Measurements from ENCODE around the gene CCDC117. TPM values are rescaled to one million over a fixed set of nuclear protein-coding genes. Genes with fewer than 3 reads are reported as not detected.
"Not testable (repeated sequence)": the region's sequence is repeated elsewhere in the genome, so short reads cannot be mapped to it uniquely, and the experiment has no call there.

Gene CCDC117, protein sequence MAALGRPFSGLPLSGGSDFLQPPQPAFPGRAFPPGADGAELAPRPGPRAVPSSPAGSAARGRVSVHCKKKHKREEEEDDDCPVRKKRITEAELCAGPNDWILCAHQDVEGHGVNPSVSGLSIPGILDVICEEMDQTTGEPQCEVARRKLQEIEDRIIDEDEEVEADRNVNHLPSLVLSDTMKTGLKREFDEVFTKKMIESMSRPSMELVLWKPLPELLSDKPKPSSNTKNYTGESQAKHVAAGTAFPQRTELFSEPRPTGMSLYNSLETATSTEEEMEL
- 21.3 TPM for polyA plus RNA-seq (ENCODE audit: insufficient read length)

DNA sequence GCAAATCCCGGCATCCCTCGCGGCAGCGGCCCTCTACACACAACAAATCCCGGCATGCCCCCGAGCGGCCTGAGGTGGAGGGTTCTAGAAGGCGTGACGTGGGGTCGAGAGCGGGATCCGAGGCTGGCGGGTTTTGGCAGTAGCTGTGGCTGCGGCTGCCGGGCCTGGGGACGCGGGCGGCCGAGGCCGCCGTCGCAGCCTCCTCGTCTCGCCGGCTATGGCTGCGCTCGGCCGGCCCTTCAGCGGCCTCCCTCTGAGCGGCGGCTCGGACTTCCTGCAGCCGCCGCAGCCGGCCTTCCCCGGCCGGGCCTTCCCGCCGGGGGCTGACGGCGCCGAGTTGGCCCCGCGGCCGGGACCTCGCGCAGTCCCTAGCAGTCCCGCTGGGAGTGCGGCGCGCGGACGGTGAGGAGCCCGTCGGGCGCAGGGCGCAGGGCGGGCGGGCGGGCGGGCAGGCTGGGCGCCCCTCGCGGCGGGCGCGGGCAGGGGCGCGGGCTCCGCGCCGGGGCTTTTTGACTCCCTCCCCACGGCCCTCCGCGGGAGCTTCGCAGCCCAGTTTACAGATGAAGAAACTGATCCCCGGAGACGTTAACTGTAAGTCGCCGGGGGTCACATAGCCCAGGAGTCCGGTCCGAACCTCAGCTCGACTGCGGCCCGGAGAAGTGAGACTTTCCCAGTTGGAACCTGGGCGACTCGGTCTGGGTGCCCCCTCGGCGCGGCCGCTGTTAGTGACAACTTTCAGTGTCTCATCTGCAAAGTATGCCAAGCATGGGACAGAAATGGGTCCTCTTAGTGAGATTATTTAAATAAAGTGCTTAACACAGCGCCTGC lies at the start of gene CCDC117:
Gene CCDC117, plus strand, starts transcription at position 63 of the 828 bp plus-strand sequence. Its CDS starts 155 bp downstream, at position 218.
- DNase-seq = peak; percentile 96

DNA sequence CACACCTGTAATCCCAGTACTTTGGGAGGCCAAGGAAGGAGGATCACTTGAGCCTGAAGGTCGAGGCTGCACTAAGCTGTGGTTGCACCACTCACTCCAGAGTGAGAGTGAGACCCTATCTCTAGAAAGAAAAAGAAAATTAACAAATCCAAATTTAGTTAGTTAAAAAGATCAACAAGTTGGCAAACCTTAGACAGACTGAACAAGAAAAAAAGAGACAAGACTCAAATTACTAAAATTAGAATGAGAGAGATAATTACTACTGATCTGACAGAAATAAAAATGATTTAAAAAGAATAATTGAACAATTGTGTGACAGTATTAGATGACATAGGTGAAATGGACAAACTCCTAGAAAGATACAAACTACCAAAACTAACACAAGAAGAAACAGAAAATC lies 44.5 kb upstream of the CCDC117 start:
- DNase-seq = no peak

DNA sequence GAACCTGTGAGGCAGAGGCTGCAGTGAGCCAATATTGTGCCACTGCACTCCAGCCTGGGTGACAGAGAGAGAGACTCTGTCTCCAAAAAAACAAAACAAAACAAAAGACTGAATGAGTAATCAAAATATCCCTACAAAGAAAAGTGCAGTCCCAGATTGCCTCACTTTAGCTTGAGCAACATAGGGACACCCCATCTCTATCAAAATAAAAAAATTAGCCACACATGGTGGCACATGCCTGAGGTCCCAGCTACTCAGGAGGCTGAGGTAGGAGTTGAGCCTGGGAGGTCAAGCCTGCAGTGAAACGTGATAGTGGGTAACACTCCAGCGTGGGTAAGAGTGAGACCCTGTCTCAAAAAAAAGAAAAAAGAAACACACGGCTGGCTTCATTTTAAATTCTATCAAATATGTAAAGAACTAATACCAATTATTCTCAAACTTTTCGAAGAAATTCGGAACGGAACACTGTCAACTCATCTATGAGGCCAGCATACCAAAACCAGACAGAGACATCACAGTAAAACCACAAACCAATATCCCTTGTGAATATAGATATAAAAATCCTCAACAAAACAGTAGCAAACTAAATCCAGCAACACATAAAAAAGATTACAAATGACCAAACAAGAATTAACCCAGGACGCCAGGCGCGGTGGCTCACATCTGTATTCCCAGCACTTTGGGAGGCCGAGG lies 43.7 kb upstream of the CCDC117 start:
- DNase-seq = no peak

DNA sequence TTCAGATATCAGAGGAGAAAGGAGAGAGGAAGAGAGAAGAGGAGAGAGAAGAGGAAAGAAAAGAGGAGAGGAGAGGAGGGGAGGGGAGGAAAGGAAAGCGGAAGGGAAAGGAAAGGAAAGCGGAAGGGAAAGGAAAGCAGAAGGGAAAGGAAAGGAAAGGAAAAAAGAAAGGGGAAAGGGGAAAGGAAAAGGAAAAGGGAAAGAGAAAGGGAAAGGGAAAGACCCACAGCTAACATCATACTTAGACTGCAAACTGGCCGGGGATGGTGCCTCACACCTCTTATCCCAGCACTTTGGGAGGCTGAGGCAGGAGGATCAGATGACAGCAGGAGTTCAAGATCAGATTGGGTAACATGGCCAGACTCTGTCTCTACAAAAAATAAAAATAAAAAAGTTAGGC lies 42.3 kb upstream of the CCDC117 start:
- no peak for DNase-seq

DNA sequence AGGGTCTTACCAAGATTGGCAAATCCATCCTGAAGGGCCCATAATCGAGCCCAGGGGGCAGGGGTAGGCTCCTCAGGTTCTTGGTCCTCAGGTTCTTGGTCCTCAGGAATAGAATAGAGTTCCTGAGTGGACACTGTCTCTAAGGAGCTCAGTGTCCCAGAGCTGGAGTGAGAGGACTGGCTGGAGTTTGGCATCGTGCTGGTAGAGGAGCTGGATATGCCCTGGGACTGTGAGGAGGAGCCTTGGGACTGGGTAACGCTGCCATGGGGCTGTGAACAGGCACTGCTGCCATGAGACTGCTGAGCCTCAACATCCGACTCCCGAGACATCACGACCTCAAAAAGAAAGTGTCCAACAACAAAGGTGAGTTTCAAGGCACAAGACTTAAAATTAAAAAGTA lies 38.1 kb upstream of the CCDC117 start:
- DNase-seq = no peak

DNA sequence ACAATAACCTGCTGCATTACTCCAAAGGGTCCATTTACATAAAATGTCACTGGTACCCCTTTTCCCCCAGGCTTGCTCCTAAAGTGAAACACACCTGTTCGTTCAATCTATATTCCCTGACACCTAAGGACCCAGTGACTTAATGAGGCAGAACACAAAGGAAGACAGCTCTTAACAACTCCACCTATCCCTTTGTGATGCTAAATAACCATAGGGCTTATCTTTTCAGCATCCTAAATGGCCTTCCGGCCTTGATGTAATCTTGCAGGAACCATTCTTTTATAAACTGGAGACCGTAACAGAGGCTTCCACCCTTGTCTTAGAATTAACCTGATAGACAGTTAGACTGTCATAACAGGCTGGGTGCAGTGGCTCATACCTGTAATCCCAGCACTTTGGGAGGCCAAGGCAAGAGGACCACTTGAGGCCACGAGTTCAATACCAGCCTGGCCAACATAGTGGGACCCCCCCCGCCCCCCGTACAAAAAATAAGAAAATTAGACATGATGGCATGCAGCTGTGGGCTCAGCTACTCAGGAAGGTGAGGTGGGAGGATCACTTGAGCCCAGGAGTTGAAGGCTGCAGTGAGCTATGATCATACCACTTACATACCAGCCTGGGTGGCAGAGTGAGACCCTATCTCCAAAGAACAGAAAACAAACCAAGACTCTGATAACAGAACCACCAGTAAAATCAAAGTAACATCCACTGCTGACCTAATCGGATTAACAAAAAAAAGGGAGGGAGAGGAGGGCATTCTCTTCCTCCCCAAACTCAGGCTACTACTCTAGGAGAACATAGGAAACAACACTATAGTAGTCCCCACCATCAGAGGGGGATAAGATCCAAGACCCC lies 36.0 kb upstream of the CCDC117 start:
- DNase-seq = no peak

DNA sequence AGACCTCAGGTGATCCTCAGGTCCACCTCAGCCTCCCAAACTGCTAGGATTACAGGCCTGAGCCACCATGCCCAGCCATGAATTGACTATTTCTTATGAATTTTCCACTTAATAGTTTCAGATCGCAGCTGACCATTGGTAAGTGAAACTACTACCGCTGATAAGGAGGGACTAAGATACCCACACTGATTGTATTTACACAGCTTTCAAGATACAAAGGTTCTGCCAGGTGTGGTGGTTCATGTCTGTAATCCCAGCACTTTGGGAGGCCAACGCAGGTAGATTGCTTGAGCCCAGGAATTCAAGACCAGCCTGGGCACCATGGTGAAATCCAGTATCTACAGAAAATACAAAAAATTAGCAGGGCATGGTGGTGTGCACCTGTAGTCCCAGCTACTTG lies 34.8 kb upstream of the CCDC117 start:
- DNase-seq = no peak

DNA sequence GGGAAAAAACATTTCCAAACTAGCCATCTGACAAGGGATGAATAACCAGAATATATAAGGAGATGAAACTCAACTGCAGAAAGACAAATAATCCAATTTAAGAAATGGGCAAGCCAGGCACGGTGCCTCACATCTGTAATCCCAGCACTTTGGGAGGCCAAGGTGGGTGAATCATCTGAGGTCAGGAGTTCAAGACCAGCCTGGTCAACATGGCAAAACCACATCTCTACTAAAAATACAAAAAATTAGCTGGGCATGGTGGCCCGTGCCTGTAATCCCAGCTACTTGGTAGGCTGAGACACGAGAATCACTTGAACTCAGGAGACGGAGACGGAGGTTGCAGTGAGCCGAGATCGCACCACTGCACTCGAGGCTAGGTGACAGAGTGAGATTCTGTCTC lies 33.6 kb upstream of the CCDC117 start:
- not testable (repeated sequence) for DNase-seq

DNA sequence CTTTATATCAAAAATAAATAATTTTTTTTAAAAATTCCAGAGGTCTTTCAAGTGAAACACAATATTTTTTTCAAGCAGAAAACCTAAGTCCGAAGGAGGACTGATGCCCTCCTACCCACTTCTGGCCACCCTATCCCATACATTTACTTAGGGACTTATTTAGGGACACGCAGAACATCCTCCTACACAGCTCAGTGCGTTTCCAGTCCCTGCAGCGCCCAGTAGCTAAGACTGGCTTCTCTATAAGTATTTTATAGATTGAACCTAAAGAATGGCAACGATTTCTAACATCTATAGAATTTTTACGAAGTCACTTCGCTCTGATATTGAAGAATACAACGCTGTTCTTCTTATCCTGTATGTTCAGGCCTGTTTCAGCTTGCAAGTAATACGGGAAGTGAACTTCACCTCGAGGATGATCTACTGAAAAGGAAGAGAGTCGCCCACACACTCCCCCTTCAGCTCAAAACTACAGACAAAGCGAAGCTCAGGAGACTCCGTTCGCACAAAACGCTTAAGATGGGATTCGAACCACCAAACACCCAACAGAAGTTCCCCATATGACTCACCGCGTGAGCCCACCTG lies 31.2 kb upstream of the CCDC117 start:
- no peak for DNase-seq

DNA sequence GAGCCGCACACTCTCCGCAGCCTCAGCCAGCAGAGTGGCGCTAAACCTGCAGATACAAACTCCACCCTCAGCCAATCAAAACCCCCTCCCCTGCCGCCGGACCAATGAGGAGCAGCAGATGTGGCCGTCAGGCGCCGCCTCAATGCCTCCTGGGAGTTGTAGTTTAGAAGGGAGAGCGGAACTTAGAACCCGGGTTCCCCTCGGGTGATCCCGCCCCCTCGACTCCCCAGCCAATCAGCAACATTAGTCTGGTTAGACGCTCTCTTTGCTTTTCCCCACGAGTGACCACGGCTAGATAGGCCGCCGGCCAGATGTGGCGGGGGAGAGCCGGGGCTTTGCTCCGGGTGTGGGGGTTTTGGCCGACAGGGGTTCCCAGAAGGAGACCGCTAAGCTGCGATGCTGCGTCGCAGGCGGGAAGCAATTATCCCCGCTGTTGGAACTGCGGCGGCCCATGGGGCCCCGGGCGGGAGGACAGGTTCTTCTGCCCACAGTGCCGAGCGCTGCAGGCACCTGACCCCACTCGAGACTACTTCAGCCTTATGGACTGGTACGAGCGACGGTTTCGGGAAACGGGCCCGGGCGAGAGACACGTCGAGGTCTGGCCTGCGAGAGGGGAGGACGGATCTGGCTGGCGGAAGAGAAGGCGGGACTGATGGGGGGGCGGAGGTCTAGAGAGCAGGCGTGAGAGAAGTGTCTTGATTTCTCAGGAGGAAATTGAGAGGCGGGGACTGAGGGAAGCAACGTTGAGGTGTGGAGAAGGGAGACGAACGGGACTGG lies 30.5 kb upstream of the CCDC117 start, which contains the start of the genes CHEK2 and HSCB:
Gene CHEK2, minus strand, starts transcription at position 36 of the 777 bp plus-strand sequence. CDS start 7,099 bp downstream, outside the sequence.
Gene HSCB, plus strand, starts transcription at position 255 of the 777 bp plus-strand sequence. Its CDS starts 57 bp downstream, at position 312.
- peak; percentile 98 for DNase-seq

DNA sequence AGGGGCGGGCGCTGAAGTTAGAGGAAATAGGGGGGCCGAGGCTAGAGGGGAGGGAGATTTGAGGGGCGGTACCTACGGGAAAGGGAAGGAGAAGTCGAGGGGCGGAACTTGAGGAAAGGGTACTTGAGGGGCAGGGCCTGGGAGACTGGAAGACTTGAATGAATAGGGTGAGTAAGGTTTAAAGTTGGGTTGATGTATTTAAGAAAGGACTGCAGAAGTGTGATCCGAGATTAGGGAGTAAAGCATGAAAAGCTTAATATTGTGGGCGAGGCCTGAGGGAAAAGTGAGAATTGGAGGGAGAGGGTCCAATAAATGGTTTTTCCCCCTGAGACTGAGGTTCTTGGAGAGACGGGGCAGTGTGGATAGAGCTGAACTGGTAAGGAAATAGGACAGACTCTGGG lies 29.9 kb upstream of the CCDC117 start:
- DNase-seq = no peak

DNA sequence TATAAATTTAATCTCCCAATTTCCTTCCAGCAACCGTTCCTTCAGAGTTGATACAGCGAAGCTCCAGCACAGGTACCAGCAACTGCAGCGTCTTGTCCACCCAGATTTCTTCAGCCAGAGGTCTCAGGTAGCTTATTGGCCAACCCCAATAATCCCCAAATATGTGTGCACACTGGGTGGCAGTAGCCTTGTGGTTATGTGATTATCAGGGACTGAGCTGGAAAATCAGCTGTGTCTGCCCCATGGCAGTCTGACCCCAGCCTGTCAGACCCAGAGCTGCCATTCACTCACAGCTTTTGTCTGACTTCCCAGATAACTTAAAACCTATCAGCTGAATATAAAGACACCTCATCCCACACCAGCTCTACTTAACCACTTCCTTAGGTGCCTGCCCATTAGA lies 28.6 kb upstream of the CCDC117 start:
- DNase-seq = no peak

DNA sequence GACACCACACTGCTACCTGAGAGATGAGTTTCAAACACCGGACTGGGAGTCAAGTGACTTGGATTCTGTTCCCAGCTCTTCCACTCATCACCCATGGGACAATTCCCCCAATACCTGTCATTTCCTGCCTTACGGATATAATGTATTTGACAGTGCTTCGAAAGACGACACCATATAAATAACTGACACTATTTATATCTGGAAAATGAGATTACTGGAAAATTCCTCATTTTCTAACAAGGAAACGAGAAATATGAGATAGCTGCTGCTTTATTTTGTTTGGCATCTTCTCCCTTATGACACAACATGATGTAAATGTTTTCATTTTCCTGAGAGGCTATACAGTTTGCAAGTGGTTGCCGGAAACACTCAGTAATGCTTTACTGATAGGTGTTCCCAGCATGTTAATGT lies 22.0 kb upstream of the CCDC117 start:
- peak; percentile 45 for DNase-seq

DNA sequence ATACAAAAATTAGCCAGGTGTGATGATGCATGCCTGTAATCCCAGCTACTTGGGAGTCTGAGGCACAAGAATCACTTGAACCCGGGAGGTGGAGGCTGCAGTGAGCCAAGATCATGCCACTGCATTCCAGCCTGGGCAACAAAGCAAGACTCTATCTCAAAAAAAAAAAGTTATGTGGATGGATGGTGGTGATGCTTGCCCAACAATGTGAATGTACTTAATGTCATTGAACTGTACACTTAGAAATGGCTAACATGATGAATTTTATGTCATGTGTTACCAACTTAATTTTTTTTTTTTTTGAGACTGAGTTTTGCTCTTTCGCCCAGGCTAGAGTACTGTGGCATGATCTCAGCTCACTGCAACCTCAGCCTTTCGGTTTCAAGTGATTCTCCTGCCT lies 18.0 kb upstream of the CCDC117 start:
- DNase-seq = not testable (repeated sequence)

DNA sequence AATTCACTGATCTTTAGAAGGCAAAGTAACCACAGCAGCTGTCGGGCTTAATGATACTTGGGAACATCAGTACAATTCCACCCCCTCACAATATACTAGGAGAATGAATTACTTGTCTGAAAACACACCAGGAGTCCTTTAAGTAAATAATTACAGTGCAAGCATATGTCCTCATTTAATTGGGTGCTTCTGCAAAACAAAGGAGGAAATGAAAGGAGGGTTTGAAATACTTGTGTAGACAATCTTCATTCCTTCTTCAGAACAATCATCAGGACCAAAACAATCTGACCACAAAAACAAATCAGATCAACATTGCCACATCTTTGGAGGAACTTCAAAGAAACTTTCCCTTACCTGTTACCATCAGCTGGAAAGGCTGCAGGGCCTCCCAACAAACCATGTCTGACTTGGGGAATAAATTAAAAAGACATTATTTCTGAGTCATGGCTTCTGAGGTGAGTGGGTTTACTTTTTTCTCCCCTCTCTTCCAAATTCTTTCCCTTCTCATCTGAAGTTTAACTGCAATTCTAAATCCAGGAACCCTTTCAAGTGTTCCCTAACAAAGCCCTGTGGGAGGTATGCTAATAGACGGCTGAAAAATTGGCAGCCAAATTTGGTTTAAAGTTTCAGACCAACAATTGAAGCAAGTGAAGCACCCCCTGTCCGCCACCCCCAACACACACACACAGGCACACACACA lies 12.5 kb upstream of the CCDC117 start:
- DNase-seq = no peak

DNA sequence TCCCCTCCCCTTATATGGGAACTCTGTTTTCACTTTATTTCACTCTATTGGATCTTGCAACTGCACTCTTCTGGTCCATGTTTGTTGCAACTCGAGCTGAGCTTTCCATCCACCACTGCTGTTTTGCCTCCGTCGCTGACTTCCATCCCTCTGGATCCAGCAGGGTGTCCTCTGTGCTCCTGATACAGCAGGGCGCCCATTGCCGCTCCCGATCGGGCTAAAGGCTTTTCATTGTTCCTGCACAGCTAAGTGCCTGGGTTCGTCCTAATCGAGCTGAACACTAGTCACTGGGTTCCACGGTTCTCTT lies 11.1 kb upstream of the CCDC117 start:
- DNase-seq = no peak

DNA sequence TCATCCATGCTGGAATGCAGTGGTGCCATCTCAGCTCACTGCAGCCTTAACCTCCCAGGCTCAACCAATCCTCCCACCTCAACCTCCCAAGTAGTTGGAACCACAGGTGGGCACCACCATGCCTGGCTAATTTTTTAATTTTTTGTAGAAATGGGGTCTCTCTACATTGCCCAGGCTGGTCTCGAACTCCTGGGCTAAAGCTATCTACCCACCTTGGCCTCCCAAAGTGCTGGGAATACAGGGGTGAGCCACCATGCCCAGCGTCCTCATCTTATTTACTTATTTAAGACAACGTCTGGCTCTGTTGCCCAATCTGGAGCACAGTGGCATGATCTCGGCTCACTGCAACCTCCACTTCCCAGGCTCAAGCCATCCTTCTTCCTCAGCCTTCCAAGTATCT lies 10.5 kb upstream of the CCDC117 start:
- not testable (repeated sequence) for DNase-seq

DNA sequence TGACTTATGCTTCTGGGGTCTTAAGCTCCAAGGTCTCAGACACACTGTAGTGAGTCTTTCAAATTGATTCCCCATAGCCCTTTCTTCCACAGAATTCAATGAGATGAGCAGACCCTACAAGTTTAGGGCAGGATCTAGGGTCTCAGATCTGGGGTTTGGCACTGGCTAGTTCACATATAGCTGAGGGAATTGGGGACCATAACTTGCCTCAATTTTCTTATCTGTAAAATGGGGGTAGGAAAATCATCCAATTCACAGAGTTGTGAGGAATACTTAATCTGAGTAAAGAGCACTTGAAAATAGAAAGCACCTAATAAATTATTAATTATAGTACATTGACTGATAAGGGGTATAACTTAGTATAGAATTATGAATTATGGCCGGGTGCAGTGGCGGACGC lies 5.9 kb upstream of the CCDC117 start:
- DNase-seq = no peak

DNA sequence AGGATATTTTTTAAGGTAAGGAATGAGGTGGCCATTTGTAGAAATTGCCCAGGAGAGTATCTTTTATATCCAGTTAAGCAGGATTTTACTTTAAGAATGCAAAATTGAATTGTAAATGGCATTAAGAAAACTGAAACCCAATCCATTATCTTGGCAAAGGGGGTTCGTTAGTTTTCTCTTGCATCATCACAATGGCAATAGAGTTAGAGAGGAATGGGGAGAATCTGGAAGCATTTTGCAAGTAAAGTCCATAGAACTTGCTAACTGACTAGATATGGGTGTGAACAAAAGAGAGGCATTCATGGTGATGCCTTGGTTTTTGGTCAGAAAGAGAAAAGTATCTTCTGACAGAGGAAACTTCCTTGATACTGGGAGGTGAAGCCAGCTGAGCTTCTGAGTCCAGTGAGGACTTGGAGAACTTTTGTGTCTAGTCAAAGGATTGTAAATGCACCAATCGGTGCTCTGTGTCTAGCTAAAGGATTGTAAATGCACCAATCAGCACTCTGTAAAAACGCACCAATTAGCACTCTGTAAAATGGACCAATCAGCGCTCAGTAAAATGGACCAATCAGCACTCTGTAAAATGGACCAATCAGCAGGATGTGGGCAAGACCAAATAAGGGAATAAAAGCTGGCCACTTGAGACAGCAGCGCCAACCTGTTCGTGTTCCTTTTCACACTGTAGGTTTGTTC lies 3.6 kb upstream of the CCDC117 start:
- DNase-seq = no peak

Data from hindlimb muscle (tissue), 1 donor.